ENCODE data around the gene KAT6B.

GRCh38 chr10:74875966-74876365 lies 49.6 kb downstream of the KAT6B start:
- TF ChIP-seq CTCF (IDR thresholded peaks at IDR 0.05) (no peak), POLR2A (IDR thresholded peaks at IDR 0.05) (no peak)

All from prostate gland (tissue), 2 donors.